Mammary epithelial cell (primary cell): Measurements from ENCODE around the gene CLEC17A.

ENCODE experiments used
- CTCF ChIP-seq, 2 donors: IDR thresholded peaks in 1 of 2; conservative IDR thresholded peaks in 1 of 2; 2 replicates each; pipeline ENCODE4 v1.5.1; 2011 to 2012; ENCODE audit warnings: inconsistent platforms in 2 of 2, low read length in 2 of 2, mild to moderate bottlenecking in 2 of 2, control low read depth in 1 of 2, low read depth in 1 of 2; ENCODE audit not compliant: insufficient read depth in 1 of 2; ENCODE audit errors: extremely low read depth in 1 of 2
- EZH2 ChIP-seq: IDR thresholded peaks from 2 replicates; pipeline ENCODE4 v1.6.1; 2012; ENCODE audit warnings: low read length, inconsistent platforms, borderline replicate concordance

GRCh38 chr19:14555918-14556661 is 26.8 kb upstream of the CLEC17A start:
- TF ChIP-seq CTCF (conservative IDR thresholded peaks at IDR 0.05 in 1 of 2, IDR thresholded peaks at IDR 0.05 in 1 of 2; ENCODE audit: extremely low read depth in 1 of 2, insufficient read depth in 1 of 2, low read depth in 1 of 2, low read length in 2 of 2) (no peak), EZH2 (no peak)
